ENCODE results near the gene AIFM2. TPM values are rescaled to one million over a fixed set of nuclear protein-coding genes. Genes with fewer than 3 reads are reported as not detected.

The AIFM2 gene
- total and polyA plus RNA-seq, 10 of the 15 experiments (the other 5 are each of a cell fraction or from before 2014, with no cell fraction given): 4.5 to 30.8 (median 15.6) TPM

DNA sequence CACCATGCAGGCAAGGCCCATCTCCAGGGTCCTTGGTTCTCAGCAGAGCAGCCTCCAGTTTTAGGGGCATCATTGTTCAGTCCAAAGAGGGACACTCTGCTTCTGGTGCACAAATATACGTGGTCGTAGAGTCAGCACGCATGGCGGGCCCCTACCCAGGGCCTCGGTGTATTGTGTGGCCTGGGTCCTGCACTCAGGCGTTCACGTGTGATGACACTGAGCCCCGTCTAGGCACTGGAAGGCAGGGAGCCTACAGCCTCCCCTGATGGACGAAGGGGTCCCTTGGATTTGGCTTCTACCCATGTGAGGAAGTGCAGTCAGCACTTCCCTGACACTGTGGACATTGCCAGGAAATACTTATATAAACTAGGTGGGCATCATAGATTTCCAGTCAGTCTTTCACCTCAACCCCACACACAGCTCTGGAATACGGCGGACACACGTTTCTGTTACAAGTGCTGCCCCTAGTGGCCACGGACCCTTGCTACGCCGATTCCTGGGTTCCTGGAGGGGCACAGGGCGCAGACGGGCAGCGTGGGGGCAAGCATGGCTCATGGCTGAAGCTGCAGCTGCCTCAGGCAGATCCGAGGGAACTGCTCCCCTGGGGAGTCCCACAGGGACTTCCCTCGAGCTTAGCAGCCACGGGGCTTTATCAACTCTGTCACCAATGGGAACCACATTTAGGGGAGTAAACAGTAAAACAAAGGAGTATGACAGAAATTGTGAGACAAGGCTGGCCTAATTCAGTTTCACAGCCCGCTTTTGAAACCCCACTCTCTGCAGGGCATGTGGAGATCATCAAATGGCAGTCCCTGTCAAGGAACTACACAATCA, 25.4 kb downstream of the AIFM2 start (continued):
- TF ChIP-seq, protein P1, sequence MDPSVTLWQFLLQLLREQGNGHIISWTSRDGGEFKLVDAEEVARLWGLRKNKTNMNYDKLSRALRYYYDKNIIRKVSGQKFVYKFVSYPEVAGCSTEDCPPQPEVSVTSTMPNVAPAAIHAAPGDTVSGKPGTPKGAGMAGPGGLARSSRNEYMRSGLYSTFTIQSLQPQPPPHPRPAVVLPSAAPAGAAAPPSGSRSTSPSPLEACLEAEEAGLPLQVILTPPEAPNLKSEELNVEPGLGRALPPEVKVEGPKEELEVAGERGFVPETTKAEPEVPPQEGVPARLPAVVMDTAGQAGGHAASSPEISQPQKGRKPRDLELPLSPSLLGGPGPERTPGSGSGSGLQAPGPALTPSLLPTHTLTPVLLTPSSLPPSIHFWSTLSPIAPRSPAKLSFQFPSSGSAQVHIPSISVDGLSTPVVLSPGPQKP (IDR thresholded peaks at IDR 0.05; ENCODE audit: low read depth, low read length): no peak
- TF ChIP-seq RFX5 (IDR thresholded peaks at IDR 0.05; ENCODE audit: low read depth, low read length) (no peak), EZH2 (IDR thresholded peaks at IDR 0.05; ENCODE audit: borderline replicate concordance, control insufficient read depth, low read depth, low read length) (no peak), POLR2AphosphoS2 (IDR thresholded peaks at IDR 0.05; ENCODE audit: low read depth, low read length) (no peak), YBX1 (IDR thresholded peaks at IDR 0.05) (0 out of 2 replicates have a peak, but pooled peaks have one; percentile 58), SREBF2 (IDR thresholded peaks at IDR 0.05; ENCODE audit: low read length) (no peak), DPF2 (IDR thresholded peaks at IDR 0.05) (peak; percentile 59; the same call in 1 of the 2 replicates), POU2F2 (IDR thresholded peaks at IDR 0.05; ENCODE audit: borderline replicate concordance, low read depth, low read length) (no peak; the same call in 2 of the 3 replicates), MTA2 (IDR thresholded peaks at IDR 0.05; ENCODE audit: low read depth) (peak; percentile 65; the same call in 1 of the 2 replicates), TARDBP (IDR thresholded peaks at IDR 0.05; ENCODE audit: borderline replicate concordance) (0 out of 2 replicates have a peak, but pooled peaks have one; percentile 26), RCOR1 (conservative IDR thresholded peaks at IDR 0.05; ENCODE audit: low read depth, low read length) (no peak), JUNB (IDR thresholded peaks at IDR 0.05) (peak; percentile 31; the same call in 1 of the 2 replicates), PML (IDR thresholded peaks at IDR 0.05; ENCODE audit: low read length) (no peak), CHD4 (IDR thresholded peaks at IDR 0.05) (no peak)
- TF ChIP-seq, protein P2, sequence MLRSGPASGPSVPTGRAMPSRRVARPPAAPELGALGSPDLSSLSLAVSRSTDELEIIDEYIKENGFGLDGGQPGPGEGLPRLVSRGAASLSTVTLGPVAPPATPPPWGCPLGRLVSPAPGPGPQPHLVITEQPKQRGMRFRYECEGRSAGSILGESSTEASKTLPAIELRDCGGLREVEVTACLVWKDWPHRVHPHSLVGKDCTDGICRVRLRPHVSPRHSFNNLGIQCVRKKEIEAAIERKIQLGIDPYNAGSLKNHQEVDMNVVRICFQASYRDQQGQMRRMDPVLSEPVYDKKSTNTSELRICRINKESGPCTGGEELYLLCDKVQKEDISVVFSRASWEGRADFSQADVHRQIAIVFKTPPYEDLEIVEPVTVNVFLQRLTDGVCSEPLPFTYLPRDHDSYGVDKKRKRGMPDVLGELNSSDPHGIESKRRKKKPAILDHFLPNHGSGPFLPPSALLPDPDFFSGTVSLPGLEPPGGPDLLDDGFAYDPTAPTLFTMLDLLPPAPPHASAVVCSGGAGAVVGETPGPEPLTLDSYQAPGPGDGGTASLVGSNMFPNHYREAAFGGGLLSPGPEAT (IDR thresholded peaks at IDR 0.05; ENCODE audit: low read depth): peak; percentile 93
- TF ChIP-seq, protein P3, sequence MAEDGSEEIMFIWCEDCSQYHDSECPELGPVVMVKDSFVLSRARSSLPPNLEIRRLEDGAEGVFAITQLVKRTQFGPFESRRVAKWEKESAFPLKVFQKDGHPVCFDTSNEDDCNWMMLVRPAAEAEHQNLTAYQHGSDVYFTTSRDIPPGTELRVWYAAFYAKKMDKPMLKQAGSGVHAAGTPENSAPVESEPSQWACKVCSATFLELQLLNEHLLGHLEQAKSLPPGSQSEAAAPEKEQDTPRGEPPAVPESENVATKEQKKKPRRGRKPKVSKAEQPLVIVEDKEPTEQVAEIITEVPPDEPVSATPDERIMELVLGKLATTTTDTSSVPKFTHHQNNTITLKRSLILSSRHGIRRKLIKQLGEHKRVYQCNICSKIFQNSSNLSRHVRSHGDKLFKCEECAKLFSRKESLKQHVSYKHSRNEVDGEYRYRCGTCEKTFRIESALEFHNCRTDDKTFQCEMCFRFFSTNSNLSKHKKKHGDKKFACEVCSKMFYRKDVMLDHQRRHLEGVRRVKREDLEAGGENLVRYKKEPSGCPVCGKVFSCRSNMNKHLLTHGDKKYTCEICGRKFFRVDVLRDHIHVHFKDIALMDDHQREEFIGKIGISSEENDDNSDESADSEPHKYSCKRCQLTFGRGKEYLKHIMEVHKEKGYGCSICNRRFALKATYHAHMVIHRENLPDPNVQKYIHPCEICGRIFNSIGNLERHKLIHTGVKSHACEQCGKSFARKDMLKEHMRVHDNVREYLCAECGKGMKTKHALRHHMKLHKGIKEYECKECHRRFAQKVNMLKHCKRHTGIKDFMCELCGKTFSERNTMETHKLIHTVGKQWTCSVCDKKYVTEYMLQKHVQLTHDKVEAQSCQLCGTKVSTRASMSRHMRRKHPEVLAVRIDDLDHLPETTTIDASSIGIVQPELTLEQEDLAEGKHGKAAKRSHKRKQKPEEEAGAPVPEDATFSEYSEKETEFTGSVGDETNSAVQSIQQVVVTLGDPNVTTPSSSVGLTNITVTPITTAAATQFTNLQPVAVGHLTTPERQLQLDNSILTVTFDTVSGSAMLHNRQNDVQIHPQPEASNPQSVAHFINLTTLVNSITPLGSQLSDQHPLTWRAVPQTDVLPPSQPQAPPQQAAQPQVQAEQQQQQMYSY (CRISPR knock-in tag; IDR thresholded peaks at IDR 0.05): no peak
- TF ChIP-seq, protein P4, sequence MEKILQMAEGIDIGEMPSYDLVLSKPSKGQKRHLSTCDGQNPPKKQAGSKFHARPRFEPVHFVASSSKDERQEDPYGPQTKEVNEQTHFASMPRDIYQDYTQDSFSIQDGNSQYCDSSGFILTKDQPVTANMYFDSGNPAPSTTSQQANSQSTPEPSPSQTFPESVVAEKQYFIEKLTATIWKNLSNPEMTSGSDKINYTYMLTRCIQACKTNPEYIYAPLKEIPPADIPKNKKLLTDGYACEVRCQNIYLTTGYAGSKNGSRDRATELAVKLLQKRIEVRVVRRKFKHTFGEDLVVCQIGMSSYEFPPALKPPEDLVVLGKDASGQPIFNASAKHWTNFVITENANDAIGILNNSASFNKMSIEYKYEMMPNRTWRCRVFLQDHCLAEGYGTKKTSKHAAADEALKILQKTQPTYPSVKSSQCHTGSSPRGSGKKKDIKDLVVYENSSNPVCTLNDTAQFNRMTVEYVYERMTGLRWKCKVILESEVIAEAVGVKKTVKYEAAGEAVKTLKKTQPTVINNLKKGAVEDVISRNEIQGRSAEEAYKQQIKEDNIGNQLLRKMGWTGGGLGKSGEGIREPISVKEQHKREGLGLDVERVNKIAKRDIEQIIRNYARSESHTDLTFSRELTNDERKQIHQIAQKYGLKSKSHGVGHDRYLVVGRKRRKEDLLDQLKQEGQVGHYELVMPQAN (conservative IDR thresholded peaks at IDR 0.05): no peak
- TF ChIP-seq, protein P5, sequence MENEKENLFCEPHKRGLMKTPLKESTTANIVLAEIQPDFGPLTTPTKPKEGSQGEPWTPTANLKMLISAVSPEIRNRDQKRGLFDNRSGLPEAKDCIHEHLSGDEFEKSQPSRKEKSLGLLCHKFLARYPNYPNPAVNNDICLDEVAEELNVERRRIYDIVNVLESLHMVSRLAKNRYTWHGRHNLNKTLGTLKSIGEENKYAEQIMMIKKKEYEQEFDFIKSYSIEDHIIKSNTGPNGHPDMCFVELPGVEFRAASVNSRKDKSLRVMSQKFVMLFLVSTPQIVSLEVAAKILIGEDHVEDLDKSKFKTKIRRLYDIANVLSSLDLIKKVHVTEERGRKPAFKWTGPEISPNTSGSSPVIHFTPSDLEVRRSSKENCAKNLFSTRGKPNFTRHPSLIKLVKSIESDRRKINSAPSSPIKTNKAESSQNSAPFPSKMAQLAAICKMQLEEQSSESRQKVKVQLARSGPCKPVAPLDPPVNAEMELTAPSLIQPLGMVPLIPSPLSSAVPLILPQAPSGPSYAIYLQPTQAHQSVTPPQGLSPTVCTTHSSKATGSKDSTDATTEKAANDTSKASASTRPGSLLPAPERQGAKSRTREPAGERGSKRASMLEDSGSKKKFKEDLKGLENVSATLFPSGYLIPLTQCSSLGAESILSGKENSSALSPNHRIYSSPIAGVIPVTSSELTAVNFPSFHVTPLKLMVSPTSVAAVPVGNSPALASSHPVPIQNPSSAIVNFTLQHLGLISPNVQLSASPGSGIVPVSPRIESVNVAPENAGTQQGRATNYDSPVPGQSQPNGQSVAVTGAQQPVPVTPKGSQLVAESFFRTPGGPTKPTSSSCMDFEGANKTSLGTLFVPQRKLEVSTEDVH (IDR thresholded peaks at IDR 0.05; ENCODE audit: low read depth, partially characterized antibody): no peak

Data from GM12878 (cell line).